B cell (primary cell): ENCODE data around the gene USP20. TPM values are rescaled to one million over a fixed set of nuclear protein-coding genes. Genes with fewer than 3 reads are reported as not detected.

ENCODE experiments used
- ATAC-seq: fragments of 200-7000 bp; cut with Tn5 transposase; one replicate; pipeline ENCODE4 v1.10.0; 2021; ENCODE audit warnings: low read depth, mild to moderate bottlenecking, moderate number of reproducible peaks, moderate library complexity
- CTCF ChIA-PET: fragments of 350-600 bp; sonication (Branson Sonifier 250); formaldehyde crosslinking; loops from one replicate; lab custom pipeline; 2021; ENCODE audit warnings: antibody characterized with exemption, inconsistent platforms; lab: Charles Lee
- POLR2A ChIA-PET: fragments of 350-600 bp; sonication (Branson Sonifier 250); formaldehyde crosslinking; loops from one replicate; lab custom pipeline; 2021; ENCODE audit warnings: antibody characterized with exemption; lab: Charles Lee
- DNase-seq: peaks from one replicate; pipeline ENCODE4 v3.0.0; 2013
- H2AFZ ChIP-seq: 2 replicates; pipeline ENCODE4 v1.6.1; 2012; ENCODE audit warnings: mild to moderate bottlenecking, low read depth, low read length; ENCODE audit not compliant: insufficient read depth, poor library complexity, severe bottlenecking
- H3K27ac ChIP-seq, 2 donors: 1 replicate in 1 of 2; 2 replicates in 1 of 2; pipeline ENCODE4 v1.5.1; 2012 to 2013; ENCODE audit warnings: low read length in 2 of 2, mild to moderate bottlenecking in 2 of 2, moderate library complexity in 1 of 2
- H3K27me3 ChIP-seq, 4 experiments: fragments of 200-600 bp in 1 of 4; sonication (generic) in 1 of 4; replicated peaks in 1 of 4; 1 replicate in 2 of 4; 2 replicates in 2 of 4; pipeline versions ENCODE4 v1.6.1 to v1.7.0; 2013 to 2016; ENCODE audit warnings: low read length in 3 of 4, mild to moderate bottlenecking in 2 of 4, mixed read lengths in 1 of 4, moderate library complexity in 1 of 4; ENCODE audit not compliant: insufficient read depth in 4 of 4, control insufficient read depth in 3 of 4; ENCODE audit errors: control extremely low read depth in 1 of 4
- H3K36me3 ChIP-seq, 2 experiments: replicated peaks in 1 of 2; 1 replicate in 1 of 2; 2 replicates in 1 of 2; pipeline versions ENCODE4 v1.6.1 to v1.7.1; 2013; ENCODE audit warnings: low read length in 1 of 2; ENCODE audit not compliant: insufficient read depth in 2 of 2, control insufficient read depth in 1 of 2; ENCODE audit errors: control extremely low read depth in 1 of 2, extremely low read depth in 1 of 2
- H3K4me1 ChIP-seq, 2 donors: fragments of 200-600 bp in 1 of 2; sonication (generic) in 1 of 2; 1 replicate in 1 of 2; 2 replicates in 1 of 2; pipeline versions ENCODE4 v1.5.1 to v1.6.1; 2013 to 2017; ENCODE audit warnings: low read length in 2 of 2; ENCODE audit not compliant: control insufficient read depth in 2 of 2, insufficient read depth in 2 of 2
- H3K4me2 ChIP-seq: replicated peaks from 2 replicates; pipeline ENCODE3; 2012; ENCODE audit warnings: mild to moderate bottlenecking, low read depth, low read length; ENCODE audit not compliant: poor library complexity, severe bottlenecking
- H3K4me3 ChIP-seq, 5 experiments: fragments of 200-600 bp in 1 of 5; sonication (generic) in 1 of 5; 1 replicate in 3 of 5; 2 replicates in 2 of 5; pipeline versions ENCODE4 v1.5.1 to v1.7.0; 2011 to 2016; ENCODE audit warnings: low read length in 4 of 5, mild to moderate bottlenecking in 4 of 5, low read depth in 2 of 5, control low read depth in 1 of 5, moderate library complexity in 1 of 5; ENCODE audit not compliant: insufficient read depth in 1 of 5; ENCODE audit errors: control extremely low read depth in 1 of 5, extremely low read depth in 1 of 5
- H3K79me2 ChIP-seq: fragments of 200-600 bp; sonication (generic); one replicate; pipeline ENCODE4 v1.6.0; 2016; ENCODE audit warnings: low read length; ENCODE audit not compliant: control insufficient read depth, insufficient read depth
- H3K9ac ChIP-seq: fragments of 200-600 bp; sonication (generic); 2 replicates; pipeline ENCODE4 v1.6.1; 2017; ENCODE audit warnings: mild to moderate bottlenecking, low read length, moderate library complexity
- H3K9me3 ChIP-seq, 3 donors: one replicate each; pipeline versions ENCODE4 v1.6.1 to v1.7.1; 2013; ENCODE audit warnings: low read length in 2 of 3; ENCODE audit not compliant: control insufficient read depth in 2 of 3, insufficient read depth in 1 of 3; ENCODE audit errors: control extremely low read depth in 1 of 3
- H4K20me1 ChIP-seq: 2 replicates; pipeline ENCODE4 v1.6.0; 2012; ENCODE audit warnings: mild to moderate bottlenecking, low read length; ENCODE audit not compliant: insufficient read depth, control insufficient read depth, poor library complexity, severe bottlenecking
- H3K27ac Mint-ChIP-seq: one replicate; pipeline ENCODE4 v1.8.0; 2021; ENCODE audit warnings: mixed read lengths
- H3K27me3 Mint-ChIP-seq: one replicate; pipeline ENCODE4 v1.8.0; 2021; ENCODE audit warnings: mixed read lengths
- H3K4me1 Mint-ChIP-seq: one replicate; pipeline ENCODE4 v1.8.0; 2021; ENCODE audit warnings: mixed read lengths
- H3K4me3 Mint-ChIP-seq: one replicate; pipeline ENCODE4 v1.8.0; 2021; ENCODE audit warnings: mixed read lengths
- H3K9me3 Mint-ChIP-seq: one replicate; pipeline ENCODE4 v1.8.0; 2022; ENCODE audit warnings: mixed read lengths; ENCODE audit not compliant: insufficient read depth
- EZH2 ChIP-seq: IDR thresholded peaks from 2 replicates; pipeline ENCODE4 v1.6.1; 2012; ENCODE audit warnings: borderline replicate concordance, low read depth, mild to moderate bottlenecking, moderate library complexity, low read length; ENCODE audit not compliant: insufficient read depth, poor library complexity, severe bottlenecking
- WGBS: methylation state at CpG from one replicate; pipeline ENCODE4 v1.1.5; 2013; ENCODE audit warnings: missing lambda C conversion rate; ENCODE audit not compliant: insufficient coverage; 5-methylcytosine and 5-hydroxymethylcytosine counted together
- intact Hi-C: fragments of 100-400 bp; cut with micrococcal nuclease; formaldehyde crosslinking; loops from one replicate; pipeline ENCODE4 v1.10.0; 2022
- polyA plus RNA-seq: library from polyadenylated mRNA; depleted of rRNA; stranded (reverse); fragments of >200 nt; gene quantifications from 2 replicates; pipeline ENCODE4 v1.2.3, GENCODE V29; 2012
- total RNA-seq, 2 donors: library from RNA; stranded (reverse); fragments of 120-200 nt in 1 of 2; gene quantifications; 1 replicate in 1 of 2; 2 replicates in 1 of 2; pipeline versions ENCODE4 v1.2.3 to v1.2.4, GENCODE V29; 2013 to 2022
- TF ChIP-seq, protein P1 (sequence below): fragments of 200-600 bp; IDR thresholded peaks from one replicate; pipeline ENCODE4 v1.8.0; 2022; ENCODE audit warnings: antibody characterized with exemption, mild to moderate bottlenecking

Gene USP20
- total and polyA plus RNA-seq, 2 donors (not counting 1 experiment from before 2014, with no cell fraction given) = 49.5 to 72.6 TPM

DNA sequence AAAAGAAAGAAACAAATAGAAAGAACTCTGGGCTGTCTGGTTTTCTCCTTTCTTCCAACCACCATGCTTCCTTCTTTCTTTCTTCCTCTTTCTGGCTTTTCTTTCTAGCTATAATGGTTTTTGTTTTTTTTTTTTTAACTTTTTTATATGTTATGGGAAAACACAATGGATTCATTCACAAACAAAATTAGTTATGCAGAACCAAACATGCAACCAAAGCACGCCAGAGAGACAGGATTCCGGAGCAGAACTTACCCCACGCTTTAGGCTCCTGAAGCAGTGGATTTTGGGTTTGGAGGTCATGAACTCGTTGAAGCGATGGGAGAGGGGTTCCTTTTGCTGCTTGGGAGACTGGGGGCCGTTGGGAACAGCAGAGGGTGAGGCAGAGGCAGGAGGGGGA lies 88.3 kb downstream of the USP20 start:
- Histone ChIP-seq H3K27ac (no peak overlapping the region), H3K79me2 (peaks cover 57% of the 10 kb centered on the region), H2AFZ (no peak overlapping the region), H3K9me3 (no peaks in the 10 kb centered on the region), H3K4me1 (peaks cover 4 to 14% of the 10 kb centered on the region in 2 donors), H3K9ac (no peak overlapping the region), H4K20me1 (peaks cover 5% of the 10 kb centered on the region), H3K4me2 (no peak overlapping the region), H3K4me3 (no peak overlapping the region), H3K36me3 (peaks cover 12 to 76% of the 10 kb centered on the region in 2 experiments), H3K27me3 (no peaks in the 10 kb centered on the region)
- CTCF ChIA-PET = interaction anchor here (0.9 to 1.8 kb wide), 4 partner anchors 10 to 38 kb away, joined by 3 to 8 read pairs (median 4); no protein-coding TSS in a partner anchor
- no peak for DNase-seq
- Mint-ChIP-seq H3K27ac (no peak overlapping the region), H3K4me3 (no peak overlapping the region), H3K9me3 (no peaks in the 10 kb centered on the region), H3K4me1 (peaks cover 17% of the 10 kb centered on the region), H3K27me3 (no peaks in the 10 kb centered on the region)
- WGBS = 98% methylated on average over 5 of the region's 6 CpGs
- intact Hi-C loops = no loop called here
- POLR2A ChIA-PET = interaction anchor here (0.7 kb wide), 1 partner anchor 19 kb away, joined by 3 read pairs; no protein-coding TSS in a partner anchor
- no peak for TF ChIP-seq EZH2
- TF ChIP-seq, protein P1, sequence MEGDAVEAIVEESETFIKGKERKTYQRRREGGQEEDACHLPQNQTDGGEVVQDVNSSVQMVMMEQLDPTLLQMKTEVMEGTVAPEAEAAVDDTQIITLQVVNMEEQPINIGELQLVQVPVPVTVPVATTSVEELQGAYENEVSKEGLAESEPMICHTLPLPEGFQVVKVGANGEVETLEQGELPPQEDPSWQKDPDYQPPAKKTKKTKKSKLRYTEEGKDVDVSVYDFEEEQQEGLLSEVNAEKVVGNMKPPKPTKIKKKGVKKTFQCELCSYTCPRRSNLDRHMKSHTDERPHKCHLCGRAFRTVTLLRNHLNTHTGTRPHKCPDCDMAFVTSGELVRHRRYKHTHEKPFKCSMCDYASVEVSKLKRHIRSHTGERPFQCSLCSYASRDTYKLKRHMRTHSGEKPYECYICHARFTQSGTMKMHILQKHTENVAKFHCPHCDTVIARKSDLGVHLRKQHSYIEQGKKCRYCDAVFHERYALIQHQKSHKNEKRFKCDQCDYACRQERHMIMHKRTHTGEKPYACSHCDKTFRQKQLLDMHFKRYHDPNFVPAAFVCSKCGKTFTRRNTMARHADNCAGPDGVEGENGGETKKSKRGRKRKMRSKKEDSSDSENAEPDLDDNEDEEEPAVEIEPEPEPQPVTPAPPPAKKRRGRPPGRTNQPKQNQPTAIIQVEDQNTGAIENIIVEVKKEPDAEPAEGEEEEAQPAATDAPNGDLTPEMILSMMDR = no peak
- no peak for ATAC-seq

DNA sequence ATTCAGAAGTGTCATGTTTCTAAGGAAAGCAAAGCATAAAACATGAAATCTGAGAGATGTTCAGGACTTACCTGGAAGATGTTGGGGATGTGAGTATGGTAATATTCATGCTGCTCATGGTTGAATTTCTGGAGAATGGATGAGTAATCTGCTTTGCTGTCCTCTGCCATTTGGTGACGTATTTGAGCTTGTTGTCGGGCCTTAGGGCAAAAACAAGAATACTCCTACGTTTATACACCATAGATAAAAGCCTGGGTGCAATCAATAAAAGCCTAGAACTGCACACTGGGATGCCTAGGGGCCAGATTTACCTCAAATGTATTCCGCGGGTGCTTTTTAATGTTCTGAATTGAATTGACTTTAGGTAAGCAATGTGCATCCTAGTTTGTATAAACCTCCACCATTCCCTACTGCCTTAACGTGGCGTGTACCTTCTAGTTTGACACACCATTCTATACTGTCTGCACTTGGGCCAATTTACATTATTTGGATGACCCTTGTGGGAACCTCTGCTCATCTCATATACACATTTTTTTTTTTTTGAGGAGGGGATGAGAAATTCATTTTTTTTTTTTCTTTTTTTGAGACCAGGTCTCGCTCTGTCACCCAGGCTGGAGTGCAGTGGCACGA lies 94.4 kb downstream of the USP20 start:
- no peak overlapping the region for H3K27ac ChIP-seq
- H3K79me2 ChIP-seq = peaks cover 61% of the 10 kb centered on the region
- H3K27me3 Mint-ChIP-seq = no peaks in the 10 kb centered on the region
- H2AFZ ChIP-seq = no peak overlapping the region
- no peaks in the 10 kb centered on the region for H3K9me3 ChIP-seq
- H4K20me1 ChIP-seq = no peaks in the 10 kb centered on the region
- WGBS = 100% methylated on average over 1 of the region's 9 CpGs
- ChIA-PET CTCF (interaction anchor here (0.9 kb wide), 1 partner anchor 25 kb away, joined by 3 read pairs; no protein-coding TSS in a partner anchor), POLR2A (no interaction called here)
- H3K36me3 ChIP-seq = peaks cover 10 to 43% of the 10 kb centered on the region in 2 experiments
- ATAC-seq = no peak
- intact Hi-C loops = loop anchor here (5.0 kb wide), 1 partner anchor 42 kb away; no protein-coding TSS in a partner anchor
- TF ChIP-seq EZH2 = no peak
- TF ChIP-seq, protein P1 = no peak
- peaks cover 28% of the 10 kb centered on the region for H3K4me1 Mint-ChIP-seq
- H3K4me3 Mint-ChIP-seq = no peak overlapping the region
- H3K27ac Mint-ChIP-seq = peak overlapping the region; percentile 53
- no peak for DNase-seq
- no peaks in the 10 kb centered on the region for H3K9me3 Mint-ChIP-seq
- H3K4me1 ChIP-seq = peaks cover 14 to 23% of the 10 kb centered on the region in 2 donors
- H3K27me3 ChIP-seq = no peaks in the 10 kb centered on the region
- H3K4me2 ChIP-seq = no peak overlapping the region
- H3K4me3 ChIP-seq = no peak overlapping the region
- H3K9ac ChIP-seq = no peak overlapping the region
